SK-N-SH treated with all-trans-retinoic acid at 6 μM for 48 hours (cell line): ENCODE results near the gene TMCC3.

Experiments used
- ESRRG ChIP-seq: fragments of 250-450 bp; sonication (Bioruptor Pico); IDR thresholded peaks from 2 replicates; pipeline ENCODE4 v1.6.1; 2021; ENCODE audit warnings: mild to moderate bottlenecking
- GLIS3 ChIP-seq: fragments of 250-450 bp; sonication (Bioruptor Pico); IDR thresholded peaks from 2 replicates; pipeline ENCODE4 v1.5.0; 2020; ENCODE audit warnings: mild to moderate bottlenecking, moderate library complexity
- OSR1 ChIP-seq: fragments of 250-450 bp; sonication (Bioruptor Pico); IDR thresholded peaks from 2 replicates; pipeline ENCODE4 v1.8.0; 2022; ENCODE audit warnings: moderate library complexity, mild to moderate bottlenecking, inconsistent platforms
- PATZ1 ChIP-seq: fragments of 250-450 bp; sonication (Bioruptor Pico); IDR thresholded peaks from 2 replicates; pipeline ENCODE4 v1.8.0; 2020; ENCODE audit warnings: mild to moderate bottlenecking, moderate library complexity, borderline replicate concordance

- TF ChIP-seq PATZ1 (CRISPR knock-in tag) (no peak), OSR1 (no peak), ESRRG (CRISPR knock-in tag) (no peak), GLIS3 (CRISPR knock-in tag) (no peak)
These were observed 46.7 kb downstream of the TMCC3 start for GRCh38 chr12:94603434-94604365.
